Naive thymus-derived CD8-positive, alpha-beta T cell (primary cell): ENCODE results near the gene AHDC1. TPM values are rescaled to one million over a fixed set of nuclear protein-coding genes. Genes with fewer than 3 reads are reported as not detected.
"Not testable (repeated sequence)": the region's sequence is repeated elsewhere in the genome, so short reads cannot be mapped to it uniquely, and the experiment has no call there.

Source experiments
- ATAC-seq, 2 donors: fragments of 150-1000 bp; cut with Tn5 transposase in 1 of 2; sonication (Bioruptor Pico), chemical (Tn5 transposase) in 1 of 2; 1 replicate in 1 of 2; 2 replicates in 1 of 2; pipeline ENCODE4 v1.10.0; 2021; ENCODE audit warnings: mild to moderate bottlenecking in 2 of 2, moderate library complexity in 2 of 2
- POLR2A ChIA-PET: fragments of 350-600 bp; sonication (Branson Sonifier 250); formaldehyde crosslinking; loops from one replicate; lab custom pipeline; 2021; ENCODE audit warnings: antibody characterized with exemption; lab: Charles Lee
- DNase-seq, 10 donors: peaks; one replicate each; pipeline versions ENCODE4 v3.0.0 to v3.0.0-alpha.2; 2020 to 2022
- H3K27ac Mint-ChIP-seq, 10 donors: one replicate each; pipeline ENCODE4 v1.8.0; 2020 to 2022; ENCODE audit warnings: mild to moderate bottlenecking in 10 of 10, mixed read lengths in 10 of 10, moderate library complexity in 4 of 10, inconsistent platforms in 1 of 10
- H3K27me3 Mint-ChIP-seq, 5 donors: one replicate each; pipeline ENCODE4 v1.8.0; 2021 to 2022; ENCODE audit warnings: mixed read lengths in 5 of 5
- H3K36me3 Mint-ChIP-seq, 3 donors: one replicate each; pipeline ENCODE4 v1.8.0; 2020 to 2022; ENCODE audit warnings: mixed read lengths in 3 of 3, mild to moderate bottlenecking in 2 of 3, inconsistent platforms in 1 of 3
- H3K4me1 Mint-ChIP-seq, 4 donors: one replicate each; pipeline ENCODE4 v1.8.0; 2021 to 2022; ENCODE audit warnings: mixed read lengths in 4 of 4
- H3K4me3 Mint-ChIP-seq, 10 donors: one replicate each; pipeline ENCODE4 v1.8.0; 2020 to 2022; ENCODE audit warnings: mild to moderate bottlenecking in 10 of 10, mixed read lengths in 10 of 10, moderate library complexity in 6 of 10, inconsistent platforms in 1 of 10
- H3K9me3 Mint-ChIP-seq, 9 donors: one replicate each; pipeline ENCODE4 v1.8.0; 2020 to 2022; ENCODE audit warnings: mixed read lengths in 9 of 9, mild to moderate bottlenecking in 3 of 9, inconsistent platforms in 1 of 9, moderate library complexity in 1 of 9
- polyA plus RNA-seq, 3 donors: library from polyadenylated mRNA; unstranded; fragments of 300-500 nt; fragmentation: Illumina TruSeq; gene quantifications; one replicate each; pipeline ENCODE4 v1.2.3, GENCODE V29; 2021
- total RNA-seq, 8 experiments: library from RNA in 2 of 8; stranded (reverse) in 2 of 8; gene quantifications; one replicate each; pipeline ENCODE4 v1.2.3 and lab custom pipeline; 2021 to 2026

Gene AHDC1
- total and polyA plus RNA-seq, 5 experiments from 2014 or later: 0.57 to 24.7 (median 2.4) TPM

DNA sequence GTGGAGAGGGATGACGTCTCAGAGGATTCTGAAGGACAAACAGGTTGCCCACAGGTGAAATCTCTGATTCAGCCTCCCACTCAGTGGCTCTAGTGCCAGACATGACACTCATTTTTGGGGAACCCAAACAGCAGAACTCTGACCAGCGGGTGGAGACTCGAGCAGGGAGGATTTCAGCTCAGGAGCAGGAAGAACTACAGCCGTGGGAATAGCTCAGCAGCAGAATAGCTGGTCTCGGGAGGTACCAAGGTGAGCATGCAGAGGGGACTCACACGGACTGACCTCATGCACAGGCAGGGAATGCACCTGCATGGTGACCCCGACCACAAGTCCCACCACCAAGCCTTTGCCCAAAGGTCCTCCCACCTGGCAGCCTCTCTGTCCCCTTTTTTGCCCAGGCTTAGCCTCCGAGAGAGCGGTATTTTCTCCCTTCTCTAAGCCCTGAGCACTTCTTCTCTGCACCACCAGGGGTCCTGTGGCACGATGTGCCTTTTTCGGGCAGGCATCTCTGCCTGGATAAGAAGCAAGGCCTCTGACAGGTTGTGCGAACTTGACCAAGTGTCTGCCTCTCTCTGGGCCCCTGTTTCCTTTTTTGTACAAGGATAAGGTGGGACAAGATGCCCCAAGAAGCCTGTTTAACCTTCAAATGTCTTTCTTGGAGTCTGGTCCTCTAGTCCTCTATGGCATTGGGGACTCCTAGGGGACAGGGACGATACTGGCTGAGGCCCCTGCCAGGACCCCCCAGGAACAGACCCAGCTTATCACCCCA, 39.8 kb upstream of the AHDC1 start:
- peak overlapping the region in 2 of 10 donors; percentile 8 to 27 for H3K4me3 Mint-ChIP-seq
- POLR2A ChIA-PET: interaction anchor here (0.6 to 5.0 kb wide), 9 partner anchors 11 to 36 kb away, joined by 3 to 65 read pairs (median 3); no protein-coding TSS in a partner anchor
- H3K27ac Mint-ChIP-seq: peak overlapping the region; percentile 25 to 89 (median 74)
- no peaks in the 10 kb centered on the region for H3K36me3 Mint-ChIP-seq
- peaks cover 14 to 30% (median 23%) of the 10 kb centered on the region in 4 donors for H3K4me1 Mint-ChIP-seq
- ATAC-seq: peak; percentile 99 to 100
- peak; percentile 51 to 87 (median 68) for DNase-seq
- no peaks in the 10 kb centered on the region for H3K9me3 Mint-ChIP-seq
- H3K27me3 Mint-ChIP-seq: no peaks in the 10 kb centered on the region

DNA sequence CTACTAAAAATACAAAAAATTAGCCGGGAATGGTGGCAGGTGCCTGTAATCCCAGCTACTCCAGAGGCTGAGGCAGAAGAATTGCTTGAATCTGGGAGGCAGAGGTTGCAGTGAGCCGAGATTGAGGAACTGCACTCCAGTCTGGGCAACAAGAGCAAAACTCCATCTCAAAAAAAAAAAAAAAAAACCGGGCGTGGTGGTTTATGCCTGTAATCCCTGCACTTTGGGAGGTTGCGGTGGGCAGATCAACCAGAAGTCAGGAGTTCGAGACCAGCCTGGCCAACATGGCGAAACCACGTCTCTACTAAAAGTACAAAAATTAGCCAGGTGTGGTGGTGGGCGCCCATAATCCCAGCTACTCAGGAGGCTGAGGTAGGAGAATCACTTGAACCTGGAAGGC, 36.6 kb upstream of the AHDC1 start:
- not testable (repeated sequence) for DNase-seq, H3K9me3 Mint-ChIP-seq, ATAC-seq, H3K4me3 Mint-ChIP-seq, H3K36me3 Mint-ChIP-seq, H3K27me3 Mint-ChIP-seq, H3K27ac Mint-ChIP-seq
- POLR2A ChIA-PET: interaction anchor here (0.6 to 1.5 kb wide), 3 partner anchors 10 to 64 kb away, joined by 3 to 5 read pairs (median 4); no protein-coding TSS in a partner anchor
- H3K4me1 Mint-ChIP-seq: peaks cover 17 to 50% (median 39%) of the 10 kb centered on the region in 4 donors

DNA sequence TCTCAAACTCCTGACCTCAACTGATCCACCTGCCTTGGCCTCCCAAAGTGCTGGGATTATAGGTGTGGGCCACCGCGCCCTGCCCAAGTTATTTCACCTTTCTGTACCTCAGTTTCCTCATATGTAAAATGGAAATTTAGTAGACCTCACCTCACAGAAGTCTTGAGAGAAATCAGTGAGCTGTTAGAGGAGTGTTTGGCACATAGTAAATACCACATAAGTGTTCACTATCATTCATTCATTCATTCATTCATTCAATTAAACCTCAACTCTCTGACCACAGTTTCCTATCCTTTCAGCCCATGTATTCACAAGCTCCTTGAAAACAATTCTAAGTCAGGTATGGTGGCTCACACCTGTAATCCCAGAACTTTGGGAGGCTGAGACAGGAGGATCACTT, 34.9 kb upstream of the AHDC1 start:
- H3K36me3 Mint-ChIP-seq: no peaks in the 10 kb centered on the region
- no peaks in the 10 kb centered on the region for H3K9me3 Mint-ChIP-seq
- H3K27ac Mint-ChIP-seq: peak overlapping the region in 3 of 10 donors; percentile 8 to 66 (median 51)
- H3K27me3 Mint-ChIP-seq: no peaks in the 10 kb centered on the region
- no peak for ATAC-seq
- POLR2A ChIA-PET: interaction anchor here (0.6 to 1.5 kb wide), 6 partner anchors 8 to 242 kb away, joined by 3 to 7 read pairs (median 4); no protein-coding TSS in a partner anchor
- no peak for DNase-seq
- H3K4me3 Mint-ChIP-seq: no peak overlapping the region
- H3K4me1 Mint-ChIP-seq: peaks cover 16 to 53% (median 41%) of the 10 kb centered on the region in 4 donors

GRCh38 chr1:27638047-27638734, 34.2 kb upstream of the AHDC1 start:
- Mint-ChIP-seq H3K4me1 (peaks cover 16 to 53% (median 41%) of the 10 kb centered on the region in 4 donors), H3K4me3 (peak overlapping the region in 1 of 10 donors; percentile 10), H3K36me3 (no peaks in the 10 kb centered on the region), H3K27ac (peak overlapping the region; percentile 2 to 66 (median 48)), H3K27me3 (no peaks in the 10 kb centered on the region), H3K9me3 (no peaks in the 10 kb centered on the region)
- ATAC-seq (no peak), DNase-seq (no peak)
- POLR2A ChIA-PET: interaction anchor here (0.6 to 1.1 kb wide), 5 partner anchors 11 to 241 kb away, joined by 3 to 7 read pairs (median 4); no protein-coding TSS in a partner anchor

DNA sequence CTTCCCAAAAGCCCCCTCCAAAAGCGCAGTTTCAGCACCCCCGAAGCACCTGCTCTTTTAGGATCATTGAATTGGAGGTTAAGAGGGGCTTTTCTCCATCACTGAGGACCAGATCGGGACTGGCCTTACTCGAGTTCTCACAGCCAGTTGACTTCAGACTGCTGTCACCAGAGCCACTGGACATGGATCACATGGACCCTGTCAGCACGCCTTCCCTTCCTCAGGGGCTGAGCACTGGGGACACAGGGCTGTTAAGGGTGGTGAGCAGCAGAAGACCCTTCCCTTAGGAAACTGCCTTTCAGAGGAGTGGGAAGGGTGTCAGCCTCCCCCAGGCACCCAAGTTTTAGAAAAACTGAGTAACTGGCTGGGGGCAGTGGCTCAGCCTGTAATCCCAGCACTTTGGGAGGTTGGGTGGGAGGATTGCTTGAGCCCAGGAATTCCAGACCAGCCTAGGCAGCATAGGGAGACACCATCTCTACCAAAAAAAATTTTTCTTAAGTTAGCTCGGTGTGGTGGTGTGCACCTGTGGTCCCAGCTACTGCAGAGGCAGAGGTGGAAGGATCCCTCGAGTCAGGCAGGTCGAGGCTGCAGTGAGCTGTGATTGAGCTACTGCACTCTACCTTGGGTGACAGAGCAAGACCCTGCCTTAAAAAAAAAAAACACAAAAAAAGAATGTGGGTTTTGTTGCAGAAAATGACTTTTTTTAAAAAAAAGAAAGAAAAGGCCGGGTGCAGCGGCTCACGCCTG, 31.6 kb upstream of the AHDC1 start:
- Mint-ChIP-seq H3K27ac (peak overlapping the region in 6 of 10 donors; percentile 24 to 81 (median 71)), H3K27me3 (no peaks in the 10 kb centered on the region), H3K9me3 (no peaks in the 10 kb centered on the region), H3K36me3 (no peaks in the 10 kb centered on the region), H3K4me1 (peaks cover 33 to 77% (median 67%) of the 10 kb centered on the region in 4 donors), H3K4me3 (peak overlapping the region in 8 of 10 donors; percentile 33 to 82 (median 56))
- ATAC-seq (no peak), DNase-seq (no peak)
- POLR2A ChIA-PET: interaction anchor here (0.6 to 1.2 kb wide), 3 partner anchors 11 to 25 kb away, joined by 3 to 5 read pairs (median 3); no protein-coding TSS in a partner anchor

- Mint-ChIP-seq H3K9me3 (no peaks in the 10 kb centered on the region), H3K4me1 (peaks cover 33 to 79% (median 69%) of the 10 kb centered on the region in 4 donors), H3K36me3 (no peaks in the 10 kb centered on the region), H3K4me3 (peak within 1 kb of the TSS; percentile 56 to 82 (median 72)), H3K27ac (peak within 1 kb of the TSS; percentile 22 to 93 (median 74)), H3K27me3 (no peaks in the 10 kb centered on the region)
- no peak for ATAC-seq
- no peak for DNase-seq
- POLR2A ChIA-PET: interaction anchor here (1.2 kb wide), 1 partner anchor 21 kb away, joined by 3 read pairs; no protein-coding TSS in a partner anchor
Observed at GRCh38 chr1:27634985-27635367, 31.0 kb upstream of the AHDC1 start, which contains the start of gene FGR. Gene FGR, minus strand, starts transcription at chr1:27635185. Its CDS starts 11,269 bp downstream, at chr1:27623916.

DNA sequence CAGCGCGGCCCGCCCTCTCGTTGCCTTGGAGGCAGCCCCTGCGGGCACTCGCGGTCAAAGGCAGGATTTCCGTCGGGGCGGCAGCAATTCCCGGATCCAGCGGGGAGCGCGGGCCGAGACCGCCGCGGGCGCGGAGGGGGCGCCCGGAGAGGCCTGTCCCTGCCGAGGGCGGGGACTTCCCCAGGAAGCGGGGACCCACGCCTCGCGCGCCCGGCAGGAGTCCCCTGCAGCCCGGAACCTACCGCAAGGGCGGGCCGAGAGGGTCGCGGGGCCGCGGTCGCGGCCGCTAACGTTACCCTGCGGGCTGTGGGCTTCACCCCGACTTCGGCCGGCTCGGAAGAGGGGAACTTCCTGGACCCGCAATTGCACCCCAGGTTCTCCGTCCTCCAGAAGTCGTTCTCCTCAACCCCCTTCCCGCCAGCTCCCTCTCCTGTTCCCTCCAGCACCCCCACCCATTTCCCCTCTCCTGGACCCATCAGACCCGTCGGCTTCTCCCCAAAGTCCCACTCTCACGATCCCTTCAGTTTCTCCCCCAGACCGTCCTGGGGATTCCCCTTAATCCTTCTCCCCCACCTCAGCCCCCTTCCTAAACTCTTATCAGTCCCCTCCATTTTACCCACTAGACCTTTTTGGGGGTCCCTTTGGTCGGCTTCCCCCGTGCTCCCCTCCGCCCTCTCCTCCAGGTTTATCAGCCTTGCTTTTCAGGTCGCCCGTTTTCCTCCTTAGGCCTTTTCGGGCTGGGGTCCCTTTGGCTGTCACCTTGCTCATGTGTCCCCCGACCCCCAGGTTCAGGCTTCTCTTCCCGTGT, 30.4 kb upstream of the AHDC1 start:
- peak overlapping the region; percentile 56 to 82 (median 72) for H3K4me3 Mint-ChIP-seq

GRCh38 chr1:27633640-27634176, 29.8 kb upstream of the AHDC1 start:
- POLR2A ChIA-PET: interaction anchor here (1.1 to 3.2 kb wide), 2 partner anchors 10 to 28 kb away, joined by 3 to 17 read pairs; no protein-coding TSS in a partner anchor
- no peaks in the 10 kb centered on the region for H3K9me3 Mint-ChIP-seq
- H3K27me3 Mint-ChIP-seq: no peaks in the 10 kb centered on the region
- peaks cover 40 to 85% (median 78%) of the 10 kb centered on the region in 4 donors for H3K4me1 Mint-ChIP-seq
- DNase-seq (no peak), ATAC-seq (no peak)
- H3K36me3 Mint-ChIP-seq: no peaks in the 10 kb centered on the region
- H3K27ac Mint-ChIP-seq: peak overlapping the region; percentile 72 to 92 (median 85)
- peak overlapping the region; percentile 64 to 85 (median 74) for H3K4me3 Mint-ChIP-seq

More for the DNA sequence above, 30.4 kb upstream of the AHDC1 start:
- POLR2A ChIA-PET: interaction anchor here (1.2 kb wide), 1 partner anchor 21 kb away, joined by 3 read pairs; no protein-coding TSS in a partner anchor
- Mint-ChIP-seq H3K27ac (peak overlapping the region; percentile 22 to 84 (median 70)), H3K36me3 (no peaks in the 10 kb centered on the region), H3K9me3 (no peaks in the 10 kb centered on the region), H3K27me3 (no peaks in the 10 kb centered on the region), H3K4me1 (peaks cover 33 to 83% (median 73%) of the 10 kb centered on the region in 4 donors)
- DNase-seq (peak in 6 of 10 donors; percentile 36 to 47 (median 42)), ATAC-seq (peak; percentile 49 to 56)

GRCh38 chr1:27633298-27633610, 29.3 kb upstream of the AHDC1 start:
- POLR2A ChIA-PET: interaction anchor here (1.1 to 3.2 kb wide), 2 partner anchors 10 to 29 kb away, joined by 3 to 17 read pairs; no protein-coding TSS in a partner anchor
- peak overlapping the region; percentile 80 to 92 (median 86) for H3K27ac Mint-ChIP-seq
- peak overlapping the region; percentile 64 to 85 (median 76) for H3K4me3 Mint-ChIP-seq
- H3K36me3 Mint-ChIP-seq: no peaks in the 10 kb centered on the region
- peaks cover 41 to 85% (median 79%) of the 10 kb centered on the region in 4 donors for H3K4me1 Mint-ChIP-seq
- DNase-seq: no peak
- no peak for ATAC-seq
- H3K27me3 Mint-ChIP-seq: no peaks in the 10 kb centered on the region
- H3K9me3 Mint-ChIP-seq: no peaks in the 10 kb centered on the region

DNA sequence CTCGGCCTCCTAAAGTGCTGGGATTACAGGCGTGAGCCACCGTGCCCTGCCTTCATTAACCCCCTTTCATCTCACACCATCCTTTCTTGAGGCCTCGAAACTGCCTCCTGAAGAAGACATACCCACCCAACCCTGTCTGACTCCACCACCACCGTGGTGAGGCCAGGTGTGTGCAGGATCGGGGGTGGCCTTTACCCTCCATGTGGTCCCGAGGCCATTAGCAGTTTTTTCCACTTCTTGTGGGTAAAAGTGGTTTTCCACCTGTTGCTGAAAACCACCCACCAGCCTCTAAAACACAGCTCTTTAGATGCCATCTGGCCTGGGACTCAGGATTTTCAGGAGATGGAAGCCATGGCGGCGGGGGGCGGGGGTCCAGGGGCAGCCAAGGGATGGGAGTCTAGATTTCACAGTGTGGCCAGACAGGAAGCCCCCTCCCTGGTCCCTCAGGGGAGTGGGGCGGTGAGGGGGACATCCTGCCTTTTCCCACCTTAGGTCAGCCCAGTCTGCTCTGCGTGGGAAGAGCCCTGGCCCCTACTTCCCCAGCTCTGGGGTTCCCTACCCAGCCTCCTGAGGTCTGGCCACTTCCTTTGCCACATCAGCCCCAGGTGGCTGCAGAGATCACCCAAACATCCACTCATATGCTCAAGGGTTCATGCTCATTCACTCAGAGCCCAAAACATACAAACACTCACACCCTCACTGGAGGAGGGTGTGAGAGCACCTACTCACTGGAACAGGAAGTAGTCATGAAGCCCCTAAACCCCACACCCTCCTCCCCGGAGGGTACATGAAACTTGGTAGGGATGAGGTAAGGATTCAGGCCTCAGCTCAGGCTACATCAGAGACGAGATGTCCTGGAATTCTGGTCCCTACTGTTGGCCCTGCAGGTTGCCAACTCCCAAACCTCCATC, 28.7 kb upstream of the AHDC1 start:
- Mint-ChIP-seq H3K27me3 (no peaks in the 10 kb centered on the region), H3K27ac (peak overlapping the region; percentile 23 to 92 (median 85)), H3K9me3 (no peaks in the 10 kb centered on the region), H3K36me3 (no peaks in the 10 kb centered on the region), H3K4me1 (peaks cover 41 to 81% (median 75%) of the 10 kb centered on the region in 4 donors), H3K4me3 (peak overlapping the region; percentile 57 to 85 (median 76))
- POLR2A ChIA-PET: interaction anchor here (0.6 to 5.0 kb wide), 6 partner anchors 11 to 151 kb away, joined by 3 to 25 read pairs (median 4); no protein-coding TSS in a partner anchor
- DNase-seq (no peak), ATAC-seq (peak; percentile 45 to 66)
